ENCODE measurements around the gene SLC30A7. TPM values are rescaled to one million over a fixed set of nuclear protein-coding genes. Genes with fewer than 3 reads are reported as not detected.
A peak's percentile ranks its signal among the peaks of the same experiment; 100 is the strongest.

The SLC30A7 gene
- total and polyA plus RNA-seq, 2 of the 13 experiments (the other 11 are each of a cell fraction or from before 2014, with no cell fraction given) = 8.3 to 40.8 TPM

DNA sequence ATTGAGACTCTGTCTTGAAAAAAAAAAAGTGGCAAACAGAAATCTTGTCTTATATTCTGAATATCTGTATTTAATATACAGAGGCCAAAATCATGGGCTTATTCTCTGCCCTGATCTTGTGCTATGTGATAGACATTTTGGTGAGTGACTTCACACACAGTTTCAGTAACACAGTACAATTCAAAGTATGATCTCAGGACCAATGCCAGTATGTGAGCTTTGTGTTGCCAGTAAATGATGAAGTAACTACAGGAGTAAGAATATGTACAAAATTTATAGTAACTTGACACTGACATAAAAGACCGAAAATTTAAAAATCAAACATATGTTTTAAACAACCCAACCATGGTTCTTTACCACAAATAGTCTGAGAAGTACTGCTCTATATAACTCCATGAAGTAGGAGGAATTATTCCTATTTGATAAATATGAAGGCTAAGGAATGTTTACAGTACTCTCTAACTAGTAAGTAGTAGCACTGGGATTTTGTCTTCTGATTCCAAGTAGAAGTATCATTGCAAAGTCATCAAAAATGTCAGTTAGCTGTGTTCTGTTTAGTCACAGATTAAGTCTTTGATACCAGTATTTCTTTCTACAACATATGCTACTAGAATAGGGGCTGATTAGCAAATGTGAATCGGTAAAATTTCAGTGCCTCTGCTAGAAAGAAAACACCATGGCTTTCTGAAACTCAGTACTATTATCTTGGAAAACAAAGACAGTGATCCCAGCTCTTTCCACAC, 104.4 kb downstream of the SLC30A7 start:
- no TSS peak for BruUV-seq (replicated peaks)
- ChIA-PET POLR2A (no interaction called here), CTCF (ENCODE audit: low intra/inter-chr PET ratio, low total read pairs) (no interaction called here)

DNA sequence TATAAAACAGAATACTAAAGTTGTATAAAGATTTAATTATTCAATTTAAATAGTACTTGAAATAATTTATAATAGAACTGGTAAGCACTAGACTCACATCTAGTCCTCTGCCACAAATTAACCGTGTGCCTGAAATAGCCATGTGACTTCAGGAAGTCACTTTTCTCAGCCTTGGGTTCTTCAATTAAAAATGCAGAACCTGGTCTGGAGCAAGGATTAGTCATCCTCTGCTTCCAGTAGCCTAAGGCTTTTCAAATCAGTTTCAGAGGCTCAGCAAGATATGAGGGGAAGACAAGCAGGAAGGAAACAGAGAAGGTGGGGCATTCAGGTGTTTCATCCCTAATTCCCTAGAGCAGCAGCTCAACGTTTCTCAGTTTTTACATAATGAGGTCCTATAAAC, 106.7 kb downstream of the SLC30A7 start:
- Histone ChIP-seq H3K27me3 (ENCODE audit: control insufficient read depth in 1 of 2, insufficient read depth in 2 of 2, low read length in 2 of 2) (no peaks in the 10 kb centered on the region), H3K9ac (ENCODE audit: insufficient read depth, low read depth, low read length) (no peak overlapping the region), H3K4me3 (replicated peaks in 1 of 3; ENCODE audit: insufficient read depth in 1 of 3, low read depth in 2 of 3, low read length in 3 of 3) (no peak overlapping the region), H3K79me2 (ENCODE audit: insufficient read depth, low read length) (no peaks in the 10 kb centered on the region), H4K20me1 (ENCODE audit: insufficient read depth, low read length) (peaks cover 6% of the 10 kb centered on the region; the same call in 1 of the 2 replicates), H3K27ac (ENCODE audit: extremely low read length, insufficient read depth, low read length) (no peak overlapping the region), H3K4me1 (ENCODE audit: insufficient read depth, low read length) (peaks cover 49% of the 10 kb centered on the region), H2AFZ (ENCODE audit: low read length) (no peak overlapping the region), H3K4me2 (ENCODE audit: low read depth, low read length) (no peak overlapping the region), H3K9me3 (ENCODE audit: low read length) (no peaks in the 10 kb centered on the region), H3K36me3 (replicated peaks in 1 of 2; ENCODE audit: control insufficient read depth in 1 of 2, insufficient read depth in 2 of 2, low read length in 2 of 2) (peaks cover 0 to 11% of the 10 kb centered on the region in 2 experiments; a peak in 2 of 5 replicates)
- no peak for ATAC-seq
- no TSS peak for BruUV-seq (replicated peaks)
- 95% methylated on average over 2 of the region's 2 CpGs for WGBS (ENCODE audit: low lambda C conversion rate)
- no peak for FAIRE-seq
- in situ Hi-C loops (cut with HindIII; ENCODE audit: extremely low pct_ligation_motif_present, low pct_unique_long_range_greater_than_20kb) (no loop called here), intact Hi-C loops (cut with micrococcal nuclease; ENCODE audit: unreplicated experiment) (loop anchor here (10.0 kb wide), 1 partner anchor 132 kb away; no protein-coding TSS in a partner anchor)
- ChIA-PET CTCF (ENCODE audit: low intra/inter-chr PET ratio, low total read pairs) (no interaction called here), POLR2A (no interaction called here)
- DNase-seq (ENCODE audit: low spot score) = no peak
- TF ChIP-seq ONECUT2 (CRISPR knock-in tag; IDR thresholded peaks at IDR 0.05) (no peak), ZNF180 (CRISPR knock-in tag; IDR thresholded peaks at IDR 0.05; ENCODE audit: borderline replicate concordance, low read depth) (no peak), SP140L (CRISPR knock-in tag; IDR thresholded peaks at IDR 0.05; ENCODE audit: borderline replicate concordance) (no peak), SP2 (CRISPR knock-in tag; IDR thresholded peaks at IDR 0.05) (no peak), TEAD3 (CRISPR knock-in tag; optimal IDR thresholded peaks at IDR 0.05; ENCODE audit: borderline replicate concordance) (no peak), ZNF850 (CRISPR knock-in tag; conservative IDR thresholded peaks at IDR 0.05) (no peak), ZNF589 (CRISPR knock-in tag; conservative IDR thresholded peaks at IDR 0.05) (no peak), HMG20A (CRISPR knock-in tag; IDR thresholded peaks at IDR 0.05; ENCODE audit: borderline replicate concordance) (no peak), ZNF329 (CRISPR knock-in tag; IDR thresholded peaks at IDR 0.05; ENCODE audit: low read depth) (no peak), MAZ (IDR thresholded peaks at IDR 0.05; ENCODE audit: borderline replicate concordance, low read depth, low read length) (no peak), MAZ (CRISPR knock-in tag; IDR thresholded peaks at IDR 0.05; ENCODE audit: low read depth) (no peak), PRMT3 (CRISPR knock-in tag; IDR thresholded peaks at IDR 0.05; ENCODE audit: borderline replicate concordance, low read depth) (no peak)
- TF ChIP-seq, protein P1, sequence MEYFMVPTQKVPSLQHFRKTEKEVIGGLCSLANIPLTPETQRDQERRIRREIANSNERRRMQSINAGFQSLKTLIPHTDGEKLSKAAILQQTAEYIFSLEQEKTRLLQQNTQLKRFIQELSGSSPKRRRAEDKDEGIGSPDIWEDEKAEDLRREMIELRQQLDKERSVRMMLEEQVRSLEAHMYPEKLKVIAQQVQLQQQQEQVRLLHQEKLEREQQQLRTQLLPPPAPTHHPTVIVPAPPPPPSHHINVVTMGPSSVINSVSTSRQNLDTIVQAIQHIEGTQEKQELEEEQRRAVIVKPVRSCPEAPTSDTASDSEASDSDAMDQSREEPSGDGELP (IDR thresholded peaks at IDR 0.05; ENCODE audit: borderline replicate concordance, low read depth) = no peak
- TF ChIP-seq, protein P2, sequence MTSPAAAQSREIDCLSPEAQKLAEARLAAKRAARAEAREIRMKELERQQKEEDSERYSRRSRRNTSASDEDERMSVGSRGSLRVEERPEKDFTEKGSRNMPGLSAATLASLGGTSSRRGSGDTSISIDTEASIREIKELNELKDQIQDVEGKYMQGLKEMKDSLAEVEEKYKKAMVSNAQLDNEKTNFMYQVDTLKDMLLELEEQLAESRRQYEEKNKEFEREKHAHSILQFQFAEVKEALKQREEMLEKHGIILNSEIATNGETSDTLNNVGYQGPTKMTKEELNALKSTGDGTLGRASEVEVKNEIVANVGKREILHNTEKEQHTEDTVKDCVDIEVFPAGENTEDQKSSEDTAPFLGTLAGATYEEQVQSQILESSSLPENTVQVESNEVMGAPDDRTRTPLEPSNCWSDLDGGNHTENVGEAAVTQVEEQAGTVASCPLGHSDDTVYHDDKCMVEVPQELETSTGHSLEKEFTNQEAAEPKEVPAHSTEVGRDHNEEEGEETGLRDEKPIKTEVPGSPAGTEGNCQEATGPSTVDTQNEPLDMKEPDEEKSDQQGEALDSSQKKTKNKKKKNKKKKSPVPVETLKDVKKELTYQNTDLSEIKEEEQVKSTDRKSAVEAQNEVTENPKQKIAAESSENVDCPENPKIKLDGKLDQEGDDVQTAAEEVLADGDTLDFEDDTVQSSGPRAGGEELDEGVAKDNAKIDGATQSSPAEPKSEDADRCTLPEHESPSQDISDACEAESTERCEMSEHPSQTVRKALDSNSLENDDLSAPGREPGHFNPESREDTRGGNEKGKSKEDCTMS (CRISPR knock-in tag; conservative IDR thresholded peaks at IDR 0.05) = no peak

More for the DNA sequence above, 104.4 kb downstream of the SLC30A7 start:
- Histone ChIP-seq H3K27me3 (ENCODE audit: control insufficient read depth in 1 of 2, insufficient read depth in 2 of 2, low read length in 2 of 2) (no peaks in the 10 kb centered on the region), H3K9ac (ENCODE audit: insufficient read depth, low read depth, low read length) (no peak overlapping the region), H3K4me3 (replicated peaks in 1 of 3; ENCODE audit: insufficient read depth in 1 of 3, low read depth in 2 of 3, low read length in 3 of 3) (no peak overlapping the region), H3K4me1 (ENCODE audit: insufficient read depth, low read length) (peaks cover 34% of the 10 kb centered on the region), H3K27ac (ENCODE audit: extremely low read length, insufficient read depth, low read length) (no peak overlapping the region), H3K9me3 (ENCODE audit: low read length) (no peaks in the 10 kb centered on the region), H4K20me1 (ENCODE audit: insufficient read depth, low read length) (peaks cover 6% of the 10 kb centered on the region; the same call in 1 of the 2 replicates), H2AFZ (ENCODE audit: low read length) (no peak overlapping the region), H3K79me2 (ENCODE audit: insufficient read depth, low read length) (no peaks in the 10 kb centered on the region), H3K36me3 (replicated peaks in 1 of 2; ENCODE audit: control insufficient read depth in 1 of 2, insufficient read depth in 2 of 2, low read length in 2 of 2) (peaks cover 0 to 16% of the 10 kb centered on the region in 2 experiments; a peak in 2 of 5 replicates), H3K4me2 (ENCODE audit: low read depth, low read length) (no peak overlapping the region)
- DNase-seq (ENCODE audit: low spot score) (no peak), FAIRE-seq (no peak), ATAC-seq (no peak)
- intact Hi-C loops (cut with micrococcal nuclease; ENCODE audit: unreplicated experiment) = loop anchor here (10.0 kb wide), 1 partner anchor 134 kb away; no protein-coding TSS in a partner anchor
- 0 out of 2 replicates have a peak, but pooled peaks have one; percentile 12 for TF ChIP-seq MAFF (IDR thresholded peaks at IDR 0.05; ENCODE audit: low read depth, low read length)
- no peak for TF ChIP-seq MATR3 (CRISPR knock-in tag; IDR thresholded peaks at IDR 0.05)
- TF ChIP-seq MAFK (conservative IDR thresholded peaks at IDR 0.05 in 1 of 2, IDR thresholded peaks at IDR 0.05 in 1 of 2; ENCODE audit: low read length in 2 of 2) = 0 out of 4 replicates have a peak, but pooled peaks have one; percentile 10 to 13
- in situ Hi-C loops (cut with HindIII; ENCODE audit: extremely low pct_ligation_motif_present, low pct_unique_long_range_greater_than_20kb) = no loop called here
- WGBS (ENCODE audit: low lambda C conversion rate) = 96% methylated on average over 2 of the region's 2 CpGs
